Forelimb muscle (tissue), 1 donor: Measurements from ENCODE around the gene ZSCAN18. TPM values are rescaled to one million over a fixed set of nuclear protein-coding genes. Genes with fewer than 3 reads are reported as not detected.
"Not testable (repeated sequence)": the region's sequence is repeated elsewhere in the genome, so short reads cannot be mapped to it uniquely, and the experiment has no call there.

ENCODE experiments used
- DNase-seq: peaks from one replicate; pipeline ENCODE4 v3.0.0-alpha.2; 2013; ENCODE audit warnings: low read depth
- polyA plus RNA-seq: library from polyadenylated mRNA; unstranded; fragments of 120-200 nt; gene quantifications from one replicate; pipeline ENCODE4 v1.2.1, GENCODE V29; 2013; ENCODE audit not compliant: insufficient read length

ZSCAN18 gene, protein sequence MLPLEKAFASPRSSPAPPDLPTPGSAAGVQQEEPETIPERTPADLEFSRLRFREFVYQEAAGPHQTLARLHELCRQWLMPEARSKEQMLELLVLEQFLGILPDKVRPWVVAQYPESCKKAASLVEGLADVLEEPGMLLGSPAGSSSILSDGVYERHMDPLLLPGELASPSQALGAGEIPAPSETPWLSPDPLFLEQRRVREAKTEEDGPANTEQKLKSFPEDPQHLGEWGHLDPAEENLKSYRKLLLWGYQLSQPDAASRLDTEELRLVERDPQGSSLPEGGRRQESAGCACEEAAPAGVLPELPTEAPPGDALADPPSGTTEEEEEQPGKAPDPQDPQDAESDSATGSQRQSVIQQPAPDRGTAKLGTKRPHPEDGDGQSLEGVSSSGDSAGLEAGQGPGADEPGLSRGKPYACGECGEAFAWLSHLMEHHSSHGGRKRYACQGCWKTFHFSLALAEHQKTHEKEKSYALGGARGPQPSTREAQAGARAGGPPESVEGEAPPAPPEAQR
- polyA plus RNA-seq: 51.1 TPM

DNA sequence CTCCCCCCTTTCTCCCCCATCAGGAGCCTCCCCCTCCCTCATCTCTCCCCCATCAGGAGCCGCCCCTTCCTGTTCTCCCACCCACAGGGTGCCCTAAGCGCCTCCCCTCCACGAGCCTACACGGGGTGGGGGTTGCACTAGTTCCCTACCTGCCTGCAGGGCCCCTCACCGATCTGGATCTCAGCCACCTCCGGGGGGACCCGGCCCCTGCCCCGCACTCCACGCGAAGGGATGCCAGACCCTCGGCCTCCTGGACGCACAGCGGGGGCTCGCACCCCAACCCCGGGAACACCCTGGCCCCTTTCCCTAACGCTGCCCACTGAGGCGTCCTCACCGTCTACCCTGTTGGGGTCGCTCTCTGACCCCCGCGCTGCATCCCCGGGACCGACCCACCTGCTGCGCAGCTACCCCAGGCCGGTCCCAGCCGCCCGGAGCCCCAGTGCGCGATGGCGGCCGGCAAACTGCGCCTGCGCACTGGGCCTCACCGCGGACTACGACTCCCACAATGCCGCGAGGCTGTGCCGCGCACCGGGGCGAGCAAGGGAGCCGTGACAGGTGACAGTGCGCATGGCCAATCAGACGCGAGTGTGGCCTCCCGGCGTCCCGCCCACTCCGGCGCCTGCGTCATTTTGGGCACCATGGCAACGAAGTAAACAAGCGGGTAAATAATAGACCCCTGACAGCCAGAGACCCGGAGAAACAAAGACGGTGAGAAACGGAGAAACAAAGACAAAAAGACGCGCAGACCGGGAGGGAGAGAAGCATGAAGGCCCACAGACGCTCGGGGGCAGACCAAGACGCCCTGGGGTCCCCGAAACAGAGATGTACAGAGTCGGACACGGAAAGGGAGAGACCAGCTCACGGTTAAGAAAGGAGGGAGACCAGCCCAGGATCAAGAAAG lies at the start of gene ZSCAN18:
ZSCAN18 (minus strand) TSS at position 451 of the 901 bp plus-strand sequence. CDS start 7,964 bp downstream, outside the sequence.
- DNase-seq: peak; percentile 92

DNA sequence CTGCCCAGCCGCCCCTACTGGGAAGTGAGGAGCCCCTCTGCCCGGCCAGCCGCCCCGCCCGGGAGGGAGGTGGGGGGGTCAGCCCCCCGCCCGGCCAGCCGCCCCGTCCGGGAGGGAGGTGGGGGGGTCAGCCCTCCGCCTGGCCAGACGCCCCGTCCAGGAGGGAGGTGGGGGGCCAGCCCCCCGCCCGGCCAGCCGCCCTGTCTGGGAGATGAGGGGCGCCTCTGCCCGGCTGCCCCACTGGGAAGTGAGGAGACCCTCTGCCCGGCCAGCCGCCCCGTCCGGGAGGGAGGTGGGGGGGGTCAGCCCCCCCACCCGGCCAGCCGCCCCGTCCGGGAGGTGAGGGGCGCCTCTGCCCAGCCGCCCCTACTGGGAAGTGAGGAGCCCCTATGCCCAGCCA lies 49.4 kb upstream of the ZSCAN18 start:
- DNase-seq: not testable (repeated sequence)

DNA sequence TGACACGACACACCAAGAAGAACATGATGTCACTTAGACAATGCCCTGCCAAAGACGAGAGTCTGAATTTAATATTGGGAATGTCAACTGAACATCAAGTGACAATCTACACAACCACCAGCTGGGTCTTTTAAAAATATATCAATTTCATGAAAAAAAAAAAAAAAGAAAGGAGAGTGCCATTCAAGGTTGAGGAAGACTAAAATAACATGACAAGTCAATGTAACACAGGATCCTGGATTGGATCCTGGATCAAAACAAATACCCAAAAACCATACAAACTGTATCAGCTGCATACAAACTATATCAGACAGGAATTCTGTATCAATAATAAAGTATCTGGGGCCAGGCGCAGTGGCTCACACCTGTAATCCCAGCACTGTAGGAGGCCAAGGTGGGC lies 47.8 kb upstream of the ZSCAN18 start:
- DNase-seq: no peak

DNA sequence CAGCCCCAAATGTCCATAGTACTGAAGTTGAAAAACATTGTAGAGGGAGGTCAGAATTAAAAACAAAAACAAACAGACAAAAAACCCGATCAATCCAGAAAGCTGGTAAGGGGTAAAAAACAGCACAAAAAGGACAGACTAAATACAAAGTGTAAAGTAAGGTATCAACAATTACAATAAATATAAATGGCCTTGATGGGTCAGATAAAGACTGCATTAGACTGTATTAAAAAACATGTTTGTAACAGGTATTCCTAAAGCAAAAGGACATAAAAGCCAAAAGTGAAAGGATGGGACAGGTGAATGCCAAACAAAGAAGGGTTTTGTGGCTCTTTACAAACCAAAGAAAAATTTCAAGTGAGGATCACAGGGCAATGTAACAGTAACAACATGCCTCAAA lies 36.2 kb upstream of the ZSCAN18 start:
- DNase-seq: no peak

DNA sequence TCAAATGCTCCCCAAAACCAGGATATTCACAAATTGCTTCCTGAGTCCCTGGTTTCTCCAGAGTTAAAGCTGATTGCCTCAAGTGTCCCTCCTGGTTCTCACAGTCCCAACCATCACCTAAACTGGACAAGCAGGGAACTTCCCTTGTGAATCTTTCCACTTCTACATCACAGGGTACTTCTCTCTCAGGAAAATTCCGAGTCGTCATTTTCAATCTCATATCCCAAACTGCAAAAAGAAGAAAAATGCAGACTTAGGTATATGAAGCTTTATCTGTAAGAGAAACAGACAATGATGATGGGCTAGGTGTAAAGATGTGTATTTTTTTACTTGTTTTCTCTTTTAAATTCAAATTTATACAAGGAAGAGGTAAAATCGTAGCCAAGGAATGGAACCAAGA lies 31.3 kb upstream of the ZSCAN18 start:
- DNase-seq: no peak

DNA sequence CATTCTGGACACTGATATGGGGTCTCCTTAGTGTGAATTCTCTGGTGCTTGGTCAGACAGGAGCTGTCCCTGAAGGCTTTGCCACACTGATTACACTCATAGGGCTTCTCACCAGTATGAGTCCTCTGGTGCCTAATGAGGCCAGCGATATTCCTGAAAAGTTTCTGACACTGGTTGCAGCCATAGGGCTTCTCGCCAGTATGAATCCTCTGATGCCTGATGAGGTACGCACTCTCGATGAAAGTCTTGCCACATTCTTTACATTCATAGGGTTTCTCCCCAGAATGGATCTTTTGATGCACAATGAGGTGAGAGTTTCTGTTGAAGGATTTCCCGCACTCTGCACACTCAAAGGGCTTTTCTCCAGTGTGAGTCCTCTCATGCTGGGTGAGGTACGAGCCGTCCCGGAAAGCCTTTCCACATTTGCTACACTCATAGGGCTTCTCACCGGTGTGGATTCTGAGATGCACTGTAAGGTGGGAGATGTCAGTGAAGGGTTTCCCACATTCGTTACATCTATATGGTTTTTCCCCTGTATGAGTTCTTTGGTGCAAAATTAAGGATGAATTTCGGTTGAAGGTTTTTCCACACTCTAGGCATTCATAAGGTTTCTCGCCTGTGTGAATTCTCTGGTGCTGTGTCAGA lies 30.1 kb upstream of the ZSCAN18 start:
- no peak for DNase-seq

DNA sequence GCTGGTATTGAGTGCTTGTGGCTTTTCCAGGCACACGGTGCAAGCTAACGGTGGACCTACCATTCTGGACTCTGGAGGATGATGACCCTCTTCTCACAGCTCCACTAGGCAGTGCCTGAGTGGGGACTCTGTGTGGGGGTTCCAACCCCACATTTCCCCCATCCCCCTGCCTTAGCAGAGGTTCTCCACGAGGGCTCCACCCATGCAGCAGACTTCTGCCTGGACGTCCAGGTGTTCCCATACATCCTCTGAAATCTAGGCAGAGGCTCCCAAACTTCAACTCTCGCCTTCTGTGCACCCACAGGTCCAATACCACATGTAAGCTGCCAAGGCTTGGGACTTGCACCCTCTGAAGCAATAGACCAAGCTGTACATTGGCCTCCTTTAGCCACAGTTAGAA lies 25.3 kb upstream of the ZSCAN18 start:
- DNase-seq: no peak

DNA sequence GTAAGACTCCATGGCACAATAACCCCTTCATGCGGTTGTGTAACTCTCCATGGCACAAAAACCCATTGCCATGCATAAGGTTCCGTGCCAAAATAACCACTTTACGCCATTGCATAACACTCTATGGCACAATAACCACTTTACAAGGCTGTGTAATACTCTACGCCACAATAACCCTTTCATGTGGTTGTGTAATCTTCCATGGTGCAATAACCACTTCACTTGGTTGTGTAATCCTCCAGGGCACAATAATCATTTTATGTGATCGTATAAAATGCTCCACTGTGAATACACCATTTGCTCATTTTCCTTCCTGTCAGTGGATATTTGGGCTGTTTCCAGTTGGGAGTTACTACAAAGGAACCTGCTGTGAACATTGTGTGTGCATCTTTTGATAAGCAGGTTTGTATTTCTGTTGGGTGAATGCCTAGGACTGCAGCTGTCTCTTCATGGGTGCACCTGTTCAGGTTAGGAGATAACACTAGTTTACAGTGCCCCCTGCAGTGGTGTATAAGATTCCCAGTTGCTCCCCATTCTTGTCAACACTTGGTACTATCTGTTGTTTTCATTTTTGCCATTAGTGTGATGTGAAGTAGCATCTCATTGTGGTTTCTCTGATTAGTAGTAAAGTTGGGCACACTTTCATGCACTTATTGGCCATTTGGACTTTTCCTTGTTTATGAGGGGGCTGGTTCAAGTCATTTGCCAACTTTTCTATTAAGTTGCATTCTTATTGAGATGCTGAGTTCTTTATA lies 21.1 kb upstream of the ZSCAN18 start:
- no peak for DNase-seq

DNA sequence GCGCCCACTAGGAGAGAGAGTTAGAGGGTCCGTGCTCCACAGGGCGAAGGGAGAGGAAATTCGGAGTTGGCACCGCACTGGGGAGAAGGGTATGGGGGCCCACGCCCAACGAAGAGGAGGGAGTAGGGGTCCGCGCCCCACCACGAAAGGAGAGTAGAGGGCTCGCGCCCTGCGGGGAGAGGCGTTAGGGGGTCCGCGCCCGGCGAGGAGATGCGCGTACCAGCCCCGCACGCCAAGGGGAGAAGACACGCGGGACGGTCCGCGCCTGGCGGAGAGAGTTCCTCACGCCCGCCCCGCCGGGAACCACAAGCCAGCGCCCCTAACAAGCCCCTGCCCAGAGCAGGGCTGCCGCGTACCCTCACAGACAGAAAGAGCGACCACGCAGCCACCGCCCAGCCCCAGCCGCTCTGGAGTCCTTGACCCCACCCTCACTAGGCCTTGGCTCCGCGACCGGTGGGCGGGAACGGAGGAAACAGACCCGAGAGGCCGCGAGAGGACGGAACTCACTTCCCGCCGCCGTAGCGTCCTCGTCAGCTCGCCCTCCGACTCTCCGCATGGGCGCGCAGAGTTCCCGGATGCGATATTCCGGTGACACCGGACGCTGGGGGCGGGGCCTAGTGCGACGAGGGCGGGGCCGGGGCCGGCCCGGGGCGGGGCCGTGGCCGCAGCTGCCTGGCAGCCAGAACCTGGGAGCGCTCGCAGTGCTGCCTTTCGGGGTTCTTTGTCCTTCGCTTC lies 20.0 kb upstream of the ZSCAN18 start:
- no peak for DNase-seq

DNA sequence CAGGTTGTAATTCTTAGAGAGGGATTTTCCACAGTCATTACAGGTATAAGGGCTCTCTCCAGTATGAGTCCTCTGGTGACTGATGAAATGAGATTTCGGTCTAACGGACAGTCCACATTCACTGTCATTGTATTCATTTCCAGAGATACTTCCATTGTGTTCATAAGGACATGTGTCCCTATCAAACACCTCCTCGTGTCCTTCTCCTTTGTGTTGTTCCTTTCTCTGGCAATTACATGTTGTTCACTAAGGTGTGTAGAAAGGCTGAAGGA lies 10.5 kb upstream of the ZSCAN18 start:
- no peak for DNase-seq

DNA sequence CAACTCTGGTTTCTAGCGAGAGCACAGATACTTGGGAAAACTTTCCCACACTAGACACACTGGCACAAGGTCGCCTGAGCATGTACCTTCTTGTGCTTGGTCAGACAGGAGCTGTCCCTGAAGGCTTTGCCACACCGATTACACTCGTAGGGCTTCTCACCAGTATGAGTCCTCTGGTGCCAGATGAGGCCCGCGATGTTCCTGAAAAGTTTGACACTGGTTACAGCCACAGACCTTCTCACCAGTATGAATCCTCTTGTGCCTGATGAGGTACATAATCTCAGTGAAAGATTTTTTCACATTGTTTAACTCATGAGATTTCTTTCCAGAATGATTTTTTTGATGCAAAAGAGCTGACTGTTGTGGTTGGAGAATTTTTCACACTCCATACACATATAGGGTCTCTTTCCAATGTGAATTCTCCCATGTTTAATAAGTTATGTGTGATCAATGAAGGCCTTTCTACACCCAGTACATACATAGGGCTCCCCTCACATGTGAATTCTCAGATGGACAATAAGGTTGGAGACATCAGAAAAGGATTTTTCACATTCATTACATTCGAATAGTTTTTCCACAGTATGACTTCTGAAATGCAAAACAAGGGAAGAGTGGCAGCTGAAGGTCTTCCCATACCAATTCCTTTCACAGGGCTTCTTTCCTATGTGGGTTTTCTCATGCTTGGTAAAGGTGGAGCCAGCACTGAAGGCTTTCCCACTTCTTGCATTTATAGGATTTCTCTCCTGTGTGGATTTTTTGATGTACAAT lies 9.9 kb upstream of the ZSCAN18 start:
- no peak for DNase-seq

DNA sequence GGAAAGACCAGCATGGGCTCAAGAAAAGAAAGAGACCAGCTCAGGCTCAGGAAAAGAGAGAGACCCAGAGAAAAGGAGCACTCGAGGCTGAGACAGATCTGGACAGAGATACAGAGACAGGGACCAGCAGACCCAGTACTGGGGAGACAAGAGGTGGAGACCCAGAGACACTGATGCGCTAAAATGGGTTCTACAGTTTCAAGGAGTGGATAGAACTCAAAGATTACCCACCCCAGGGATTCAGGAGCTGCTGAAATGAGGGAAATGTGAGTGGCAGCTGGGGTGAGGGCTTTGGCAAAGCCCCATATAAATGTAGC lies 609 bp upstream of the ZSCAN18 start:
- DNase-seq: no peak

DNA sequence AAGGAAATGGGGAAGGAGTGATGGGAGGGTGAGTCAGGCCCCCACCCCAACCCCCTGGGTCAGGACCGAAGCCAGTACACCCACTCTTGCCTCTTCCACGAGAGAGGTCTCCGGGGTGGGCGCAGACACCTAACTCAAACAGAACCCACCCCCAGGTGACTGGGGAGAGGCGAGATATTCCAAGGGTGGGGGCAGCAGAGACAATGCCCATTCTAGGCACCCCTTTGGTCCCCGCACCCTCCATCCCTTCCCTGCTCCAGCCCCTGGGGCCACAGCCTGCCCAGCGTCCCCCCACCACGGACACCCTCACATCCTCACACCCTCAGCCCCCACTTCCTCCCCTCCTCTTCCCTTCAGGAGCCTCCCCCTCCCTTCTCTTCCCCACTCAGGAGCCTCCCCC lies 682 bp downstream of the ZSCAN18 start:
- DNase-seq: no peak

DNA sequence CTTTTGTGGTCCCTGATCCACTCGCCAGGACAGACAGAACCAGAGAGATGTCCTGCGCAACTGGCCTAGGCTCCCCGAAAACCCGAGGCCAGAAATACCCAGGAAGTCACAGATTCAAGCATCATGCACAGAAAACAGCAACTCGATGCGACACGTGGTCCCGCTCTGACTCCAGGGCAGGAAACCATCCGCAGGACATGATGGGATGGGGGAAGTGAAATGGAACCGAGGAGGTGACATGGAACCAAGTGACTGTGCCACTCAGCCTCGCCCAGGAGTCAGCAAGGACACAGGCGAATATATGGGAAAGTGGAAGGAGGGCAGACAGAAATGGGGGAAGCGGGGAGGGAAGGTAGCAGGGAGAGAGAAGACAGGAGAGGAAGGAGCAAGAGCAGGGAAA lies 1.1 kb downstream of the ZSCAN18 start:
- DNase-seq: no peak

DNA sequence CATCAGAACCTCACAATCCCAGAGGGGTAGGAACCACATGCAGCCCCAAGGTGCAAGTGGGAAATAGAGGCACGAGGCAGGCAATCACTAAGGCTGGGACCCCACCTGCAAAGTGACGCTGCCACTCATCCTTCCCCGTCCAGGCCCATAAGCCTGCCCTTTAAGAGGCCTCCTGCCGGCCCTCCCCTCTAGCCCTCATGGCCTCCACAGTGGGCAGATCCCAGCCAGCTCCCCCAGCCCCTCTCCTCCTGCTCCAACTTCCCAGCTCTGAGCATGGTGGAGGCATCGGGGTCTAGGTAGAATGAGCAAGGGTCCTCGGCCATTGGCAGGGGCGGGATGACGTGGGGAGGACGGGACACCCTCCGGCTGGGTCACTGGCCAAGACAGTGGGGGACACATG lies 2.7 kb downstream of the ZSCAN18 start:
- DNase-seq: no peak

DNA sequence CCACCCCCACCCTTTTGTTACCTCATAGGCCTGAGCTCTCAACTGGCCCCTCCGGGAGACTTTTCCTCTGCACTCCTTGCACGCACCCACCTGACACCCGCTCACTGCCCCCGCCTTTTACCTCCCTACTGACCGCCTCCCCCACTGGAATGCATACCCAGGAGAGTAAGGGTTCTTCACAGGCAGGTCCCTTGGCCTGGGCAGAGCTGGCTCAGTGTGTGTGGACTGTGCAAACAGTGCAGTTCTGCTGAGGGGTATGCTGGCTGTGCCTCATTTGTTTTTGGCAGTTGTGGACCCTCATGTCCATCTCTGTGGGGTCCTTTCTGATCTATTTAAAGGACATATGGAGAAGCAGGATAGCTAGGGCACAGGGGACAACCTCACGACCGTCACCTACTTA lies 5.0 kb downstream of the ZSCAN18 start:
- no peak for DNase-seq

DNA sequence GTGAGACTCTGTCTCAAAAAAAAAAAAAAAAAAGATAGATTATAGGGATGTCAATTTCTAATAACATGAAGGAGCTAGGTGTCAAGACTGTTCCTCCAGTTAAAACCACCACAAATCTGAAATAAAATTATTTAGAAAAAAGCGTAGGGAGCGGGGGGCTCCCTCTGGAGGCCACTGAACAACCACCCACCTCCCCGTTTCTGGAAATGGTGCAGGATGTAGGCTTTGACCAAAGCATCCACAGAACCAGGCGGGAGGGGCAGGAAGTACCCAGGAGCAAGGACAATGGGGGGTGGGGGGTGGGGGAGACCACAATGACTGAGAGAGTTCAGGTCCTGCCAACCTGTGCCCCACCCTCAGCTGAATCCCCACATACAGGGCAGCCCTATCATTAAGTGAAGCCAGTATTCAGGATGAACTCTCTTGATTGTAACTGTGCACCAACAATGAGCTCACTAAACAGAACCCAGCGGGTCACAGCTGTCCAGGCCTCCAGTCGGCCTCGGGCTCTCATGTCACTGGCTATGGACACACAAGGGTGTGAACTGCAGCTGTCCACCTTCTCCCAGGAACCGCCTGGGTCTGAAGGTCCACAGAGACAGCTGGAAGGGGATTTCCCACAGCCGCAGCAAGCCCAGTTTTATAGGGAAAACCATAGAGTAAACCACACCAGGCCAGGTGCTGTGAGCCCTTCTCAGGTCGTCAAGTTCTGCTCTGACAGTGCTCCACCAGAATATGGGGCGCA lies 6.6 kb downstream of the ZSCAN18 start:
- DNase-seq: no peak

DNA sequence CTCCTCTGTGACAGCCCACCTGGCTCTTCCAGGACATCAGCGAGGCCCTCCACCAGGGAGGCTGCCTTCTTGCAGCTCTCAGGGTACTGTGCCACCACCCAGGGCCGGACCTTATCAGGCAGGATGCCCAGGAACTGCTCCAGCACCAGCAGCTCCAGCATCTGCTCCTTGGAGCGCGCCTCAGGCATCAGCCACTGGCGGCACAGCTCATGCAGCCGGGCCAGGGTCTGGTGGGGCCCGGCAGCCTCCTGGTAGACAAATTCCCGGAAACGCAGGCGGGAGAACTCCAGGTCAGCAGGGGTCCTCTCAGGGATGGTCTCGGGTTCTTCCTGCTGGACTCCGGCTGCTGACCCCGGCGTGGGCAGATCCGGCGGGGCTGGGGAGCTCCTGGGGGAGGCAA lies 8.2 kb downstream of the ZSCAN18 start:
- no peak for DNase-seq

DNA sequence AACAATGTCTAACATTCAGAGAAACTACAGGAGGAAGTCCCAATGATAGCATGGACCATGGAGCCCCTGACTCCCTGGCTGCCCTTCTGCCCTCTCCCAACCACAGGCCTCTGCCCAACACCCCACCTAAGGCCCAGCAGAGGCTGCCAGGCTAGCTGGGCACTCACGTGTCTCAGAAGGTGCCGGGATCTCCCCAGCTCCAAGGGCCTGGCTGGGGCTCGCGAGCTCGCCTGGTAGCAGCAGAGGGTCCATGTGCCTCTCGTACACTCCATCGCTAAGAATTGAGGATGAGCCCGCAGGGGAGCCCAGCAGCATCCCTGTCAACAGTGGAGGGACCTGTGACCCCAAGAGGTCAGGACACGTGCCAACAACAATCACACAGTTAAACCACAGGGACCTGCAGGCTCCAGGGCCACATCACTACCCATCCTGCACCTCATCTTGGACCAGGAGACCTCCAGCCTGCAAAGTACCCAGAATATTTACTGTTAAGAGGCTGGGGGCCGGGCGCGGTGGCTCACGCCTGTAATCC lies 9.4 kb downstream of the ZSCAN18 start:
- no peak for DNase-seq
